HG03460 (cell line): ENCODE results near the gene RBMX.
"Not testable (repeated sequence)": the region's sequence is repeated elsewhere in the genome, so short reads cannot be mapped to it uniquely, and the experiment has no call there.

Experiments used
- ATAC-seq: cut with Tn5 transposase; IDR thresholded peaks from one replicate; pipeline ENCODE4 v1.9.1; 2021; ENCODE audit not compliant: unreplicated experiment

Gene RBMX

GRCh38 chrX:136879001-136879687 lies 1.4 kb downstream of the RBMX start:
- no peak for ATAC-seq

- no peak for ATAC-seq
Measured at GRCh38 chrX:136878423-136878822, 2.1 kb downstream of the RBMX start.

- not testable (repeated sequence) for ATAC-seq
Measured at GRCh38 chrX:136874114-136874513, 6.4 kb downstream of the RBMX start.

- ATAC-seq, result not testable (repeated sequence)
Measured at GRCh38 chrX:136873210-136873609, 7.3 kb downstream of the RBMX start.

GRCh38 chrX:136872091-136872700 lies 8.3 kb downstream of the RBMX start:
- no peak for ATAC-seq

- no peak for ATAC-seq
Measured at GRCh38 chrX:136870064-136870463, 10.5 kb downstream of the RBMX start.

- ATAC-seq, result no peak
Measured at GRCh38 chrX:136868283-136869055, 12.1 kb downstream of the RBMX start.

- no peak for ATAC-seq
Measured at GRCh38 chrX:136867518-136867917, 13.0 kb downstream of the RBMX start.

- ATAC-seq, result no peak
Measured at GRCh38 chrX:136867096-136867491, 13.4 kb downstream of the RBMX start.

GRCh38 chrX:136866337-136867095 lies 14.0 kb downstream of the RBMX start:
- no peak for ATAC-seq

- ATAC-seq, result no peak
Measured at GRCh38 chrX:136865270-136866158, 15.0 kb downstream of the RBMX start.

GRCh38 chrX:136863826-136864225 lies 16.7 kb downstream of the RBMX start:
- no peak for ATAC-seq

GRCh38 chrX:136862546-136862945 lies 18.0 kb downstream of the RBMX start:
- no peak for ATAC-seq

GRCh38 chrX:136861877-136862276 lies 18.6 kb downstream of the RBMX start:
- ATAC-seq, result no peak

- no peak for ATAC-seq
Measured at GRCh38 chrX:136858007-136858756, 22.3 kb downstream of the RBMX start.

GRCh38 chrX:136856551-136856950 lies 24.0 kb downstream of the RBMX start:
- no peak for ATAC-seq

- ATAC-seq, result no peak
Measured at GRCh38 chrX:136856050-136856449, 24.5 kb downstream of the RBMX start.

- no peak for ATAC-seq
Measured at GRCh38 chrX:136851526-136851925, 29.0 kb downstream of the RBMX start.

- no peak for ATAC-seq
Measured at GRCh38 chrX:136850441-136851175, 29.9 kb downstream of the RBMX start.
